Neural cell (in vitro differentiated cells): ENCODE data around the gene ADGRL3.
"Not testable (repeated sequence)": the region's sequence is repeated elsewhere in the genome, so short reads cannot be mapped to it uniquely, and the experiment has no call there.

ENCODE experiments used
- CTCF ChIP-seq: fragments of 450-650 bp; IDR thresholded peaks from 2 replicates; pipeline ENCODE4 v1.5.1; 2014; ENCODE audit warnings: antibody characterized with exemption, mild to moderate bottlenecking, moderate library complexity; ENCODE audit not compliant: poor library complexity, severe bottlenecking
- EP300 ChIP-seq: fragments of 450-650 bp; conservative IDR thresholded peaks from 2 replicates; pipeline ENCODE4 v1.6.1; 2014; ENCODE audit warnings: antibody characterized with exemption, mild to moderate bottlenecking, moderate library complexity; ENCODE audit not compliant: poor library complexity, severe bottlenecking
- EZH2 ChIP-seq: fragments of 200-600, 300-800 bp; shearing (Covaris generic), sonication (generic); IDR thresholded peaks from 2 replicates; pipeline ENCODE4 v1.6.1; 2014; ENCODE audit warnings: antibody characterized with exemption, low read length, borderline replicate concordance, mild to moderate bottlenecking; ENCODE audit not compliant: insufficient read depth, poor library complexity, severe bottlenecking
- MXI1 ChIP-seq: fragments of 450-650 bp; conservative IDR thresholded peaks from 2 replicates; pipeline ENCODE4 v1.6.1; 2014; ENCODE audit warnings: antibody characterized with exemption, mild to moderate bottlenecking; ENCODE audit not compliant: poor library complexity, severe bottlenecking
- POLR2AphosphoS5 ChIP-seq: IDR thresholded peaks from 2 replicates; pipeline ENCODE4 v1.6.1; 2012
- RAD21 ChIP-seq: fragments of 450-650 bp; conservative IDR thresholded peaks from 2 replicates; pipeline ENCODE4 v1.6.1; 2014; ENCODE audit warnings: antibody characterized with exemption, mild to moderate bottlenecking, moderate library complexity
- REST ChIP-seq: IDR thresholded peaks from 2 replicates; pipeline ENCODE4 v1.6.1; 2012; ENCODE audit warnings: borderline replicate concordance
- SMC3 ChIP-seq: fragments of 450-650 bp; conservative IDR thresholded peaks from 2 replicates; pipeline ENCODE4 v1.6.1; 2014; ENCODE audit warnings: antibody characterized with exemption, mild to moderate bottlenecking, moderate library complexity; ENCODE audit not compliant: poor library complexity

- not testable (repeated sequence) for TF ChIP-seq EP300, CTCF, RAD21, MXI1, EZH2, POLR2AphosphoS5, SMC3, REST
Observed at GRCh38 chr4:61986929-61987328, 786.8 kb downstream of the ADGRL3 start.
